ENCODE measurements around the gene CCDC83.
"Not testable (repeated sequence)": the region's sequence is repeated elsewhere in the genome, so short reads cannot be mapped to it uniquely, and the experiment has no call there.

CCDC83 gene

GRCh38 chr11:85951428-85952107 lies 96.4 kb downstream of the CCDC83 start:
- Histone ChIP-seq H3K4me1 (ENCODE audit: control insufficient read depth, insufficient read depth, low read length) (no peaks in the 10 kb centered on the region), H3K4me3 (ENCODE audit: low read depth, low read length) (no peak overlapping the region), H3K27ac (ENCODE audit: extremely low read depth, low read depth, low read length) (no peak overlapping the region), H3K9me3 (ENCODE audit: control insufficient read depth, insufficient read depth, low read depth, low read length) (no peaks in the 10 kb centered on the region), H3K36me3 (ENCODE audit: control insufficient read depth in 2 of 2, insufficient read depth in 1 of 2, low read length in 2 of 2) (peaks cover 0 to 23% of the 10 kb centered on the region in 2 experiments; a peak in 1 of 3 replicates)
- POLR2A ChIA-PET = no interaction called here
- TF ChIP-seq HOXD13 (CRISPR knock-in tag; IDR thresholded peaks at IDR 0.05; ENCODE audit: borderline replicate concordance) = no peak
- no peak for TF ChIP-seq ZIC2 (tag by site-specific recombination; IDR thresholded peaks at IDR 0.05)
- no peak for TF ChIP-seq ZNF510 (tag by site-specific recombination; IDR thresholded peaks at IDR 0.05; ENCODE audit: insufficient replicate concordance)
- TF ChIP-seq KLF10 (tag by site-specific recombination; IDR thresholded peaks at IDR 0.05) = no peak
- no peak for TF ChIP-seq HIC1 (tag by site-specific recombination; IDR thresholded peaks at IDR 0.05)
- no peak for TF ChIP-seq HOXA7 (CRISPR knock-in tag; IDR thresholded peaks at IDR 0.05; ENCODE audit: borderline replicate concordance)
- no peak for TF ChIP-seq ZNF521 (tag by site-specific recombination; IDR thresholded peaks at IDR 0.05)
- no peak for TF ChIP-seq ZBTB21 (tag by site-specific recombination; IDR thresholded peaks at IDR 0.05)
- TF ChIP-seq ZBTB11 (tag by site-specific recombination; conservative IDR thresholded peaks at IDR 0.05; ENCODE audit: low read depth) = no peak
- no peak for TF ChIP-seq ZNF776 (tag by site-specific recombination; IDR thresholded peaks at IDR 0.05; ENCODE audit: borderline replicate concordance)
- no peak for TF ChIP-seq ZFP41 (tag by site-specific recombination; IDR thresholded peaks at IDR 0.05; ENCODE audit: borderline replicate concordance)
- CTCF ChIA-PET = interaction anchor here (0.6 to 0.7 kb wide), 4 partner anchors 23 to 854 kb away, joined by 3 read pairs; no protein-coding TSS in a partner anchor

- H3K9me3 ChIP-seq (ENCODE audit: control insufficient read depth, insufficient read depth, low read depth, low read length); H3K27ac ChIP-seq (ENCODE audit: extremely low read depth, low read depth, low read length); POLR2A ChIA-PET; CTCF ChIA-PET; H3K4me1 ChIP-seq (ENCODE audit: control insufficient read depth, insufficient read depth, low read length); H3K4me3 ChIP-seq (ENCODE audit: low read depth, low read length): not testable (repeated sequence)
- TF ChIP-seq ZNF146 (tag by site-specific recombination; IDR thresholded peaks at IDR 0.05) (peak; percentile 96), ZNF580 (tag by site-specific recombination; IDR thresholded peaks at IDR 0.05) (0 out of 2 replicates have a peak, but pooled peaks have one; percentile 22)
- peaks cover 0 to 26% of the 10 kb centered on the region in 2 experiments; a peak in 1 of 3 replicates for H3K36me3 ChIP-seq (ENCODE audit: control insufficient read depth in 2 of 2, insufficient read depth in 1 of 2, low read length in 2 of 2)
Observed at GRCh38 chr11:85952108-85952485, 96.9 kb downstream of the CCDC83 start.

GRCh38 chr11:85953491-85954143 lies 98.4 kb downstream of the CCDC83 start:
- ChIA-PET CTCF (no interaction called here), POLR2A (no interaction called here)
- Histone ChIP-seq H3K9me3 (ENCODE audit: control insufficient read depth, insufficient read depth, low read depth, low read length) (no peaks in the 10 kb centered on the region), H3K4me3 (ENCODE audit: low read depth, low read length) (no peak overlapping the region), H3K27ac (ENCODE audit: extremely low read depth, low read depth, low read length) (no peak overlapping the region), H3K4me1 (ENCODE audit: control insufficient read depth, insufficient read depth, low read length) (no peaks in the 10 kb centered on the region), H3K36me3 (ENCODE audit: control insufficient read depth in 2 of 2, insufficient read depth in 1 of 2, low read length in 2 of 2) (peaks cover 0 to 34% of the 10 kb centered on the region in 2 experiments; a peak in 1 of 3 replicates)
- no peak for TF ChIP-seq ZNF560 (tag by site-specific recombination; IDR thresholded peaks at IDR 0.05; ENCODE audit: borderline replicate concordance)
- TF ChIP-seq ZBTB20 (tag by site-specific recombination; IDR thresholded peaks at IDR 0.05) = no peak
- TF ChIP-seq ZNF157 (tag by site-specific recombination; IDR thresholded peaks at IDR 0.05) = no peak
- no peak for TF ChIP-seq ZNF24 (tag by site-specific recombination; IDR thresholded peaks at IDR 0.05)
- TF ChIP-seq HOXD13 (CRISPR knock-in tag; IDR thresholded peaks at IDR 0.05; ENCODE audit: borderline replicate concordance) = no peak
- no peak for TF ChIP-seq ZEB2 (tag by site-specific recombination; IDR thresholded peaks at IDR 0.05)
- no peak for TF ChIP-seq ZNF362 (tag by site-specific recombination; IDR thresholded peaks at IDR 0.05)
- TF ChIP-seq ZNF529 (tag by site-specific recombination; IDR thresholded peaks at IDR 0.05; ENCODE audit: insufficient replicate concordance) = no peak
- no peak for TF ChIP-seq ZNF146 (tag by site-specific recombination; IDR thresholded peaks at IDR 0.05)
- TF ChIP-seq ZNF488 (tag by site-specific recombination; IDR thresholded peaks at IDR 0.05) = no peak
- TF ChIP-seq ZNF391 (tag by site-specific recombination; IDR thresholded peaks at IDR 0.05; ENCODE audit: borderline replicate concordance, low read depth) = no peak

All from HEK293 (cell line).